ENCODE results near the gene CDKN2D. TPM values are rescaled to one million over a fixed set of nuclear protein-coding genes. Genes with fewer than 3 reads are reported as not detected.
"Not testable (repeated sequence)": the region's sequence is repeated elsewhere in the genome, so short reads cannot be mapped to it uniquely, and the experiment has no call there.

CDKN2D gene
- total RNA-seq, 1 donor: 19.7 TPM

- DNase-seq (ENCODE audit: low read depth in 2 of 3, low spot score in 2 of 3): no peak
These were observed 13.3 kb upstream of the CDKN2D start for GRCh38 chr19:10582091-10582490.

GRCh38 chr19:10580979-10581631 is 12.3 kb upstream of the CDKN2D start:
- peak; percentile 75 to 95 (median 88) for DNase-seq (ENCODE audit: low read depth in 2 of 3, low spot score in 2 of 3)

- no peak for DNase-seq (ENCODE audit: low read depth in 2 of 3, low spot score in 2 of 3)
These were observed 9.2 kb upstream of the CDKN2D start for GRCh38 chr19:10577951-10578350.

- DNase-seq (ENCODE audit: low read depth in 2 of 3, low spot score in 2 of 3): no peak
These were observed 6.4 kb upstream of the CDKN2D start for GRCh38 chr19:10575011-10575716.

DNA sequence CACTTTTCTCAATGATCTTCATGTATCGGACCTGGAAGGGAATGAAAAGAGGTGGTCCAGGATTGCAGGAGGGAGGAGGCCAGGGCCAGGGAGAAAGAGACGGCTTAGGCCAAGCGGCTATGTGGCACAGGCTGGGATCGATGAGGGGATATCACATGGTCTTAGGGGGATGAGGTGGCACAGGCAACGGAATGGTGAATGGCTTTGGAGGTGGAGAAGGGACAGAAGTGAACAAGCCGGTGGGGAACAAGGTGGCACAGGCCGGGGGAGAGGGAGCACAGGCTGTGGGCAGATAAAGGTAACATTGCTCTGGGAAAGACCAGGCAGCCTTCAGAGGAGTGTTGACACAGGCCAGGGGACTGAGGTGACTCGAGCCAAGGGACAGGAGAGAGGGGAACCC is 5.7 kb upstream of the CDKN2D start:
- DNase-seq (ENCODE audit: low read depth in 2 of 3, low spot score in 2 of 3): no peak

DNA sequence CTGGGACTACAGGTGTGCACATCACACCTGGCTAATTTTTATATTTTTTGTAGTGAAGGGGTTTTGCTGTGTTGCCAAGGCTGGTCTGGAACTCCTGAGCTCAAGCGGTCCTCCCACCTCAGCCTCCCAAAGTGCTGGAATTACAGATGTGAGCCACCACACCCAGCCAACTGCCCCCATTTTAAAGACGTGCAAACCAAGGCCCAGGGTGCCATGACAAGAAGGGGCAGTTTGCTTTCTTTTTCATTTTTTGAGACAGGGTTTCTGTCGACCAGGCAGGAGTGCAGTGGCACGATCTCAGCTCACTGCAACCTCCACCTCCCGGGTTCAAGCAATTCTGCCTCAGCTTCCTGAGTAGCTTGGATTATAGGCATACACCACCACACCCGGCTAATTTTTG is 5.0 kb upstream of the CDKN2D start:
- DNase-seq (ENCODE audit: low read depth in 2 of 3, low spot score in 2 of 3): not testable (repeated sequence)

GRCh38 chr19:10568062-10568825 is 535 bp downstream of the CDKN2D start:
- DNase-seq (ENCODE audit: low read depth in 2 of 3, low spot score in 2 of 3): peak in 1 of 3 donors; percentile 22

- no peak for DNase-seq (ENCODE audit: low read depth in 2 of 3, low spot score in 2 of 3)
These were observed 1.1 kb downstream of the CDKN2D start for GRCh38 chr19:10567656-10568055.

GRCh38 chr19:10566658-10567410 is 1.9 kb downstream of the CDKN2D start:
- DNase-seq (ENCODE audit: low read depth in 2 of 3, low spot score in 2 of 3): peak in 1 of 3 donors; percentile 52

DNA sequence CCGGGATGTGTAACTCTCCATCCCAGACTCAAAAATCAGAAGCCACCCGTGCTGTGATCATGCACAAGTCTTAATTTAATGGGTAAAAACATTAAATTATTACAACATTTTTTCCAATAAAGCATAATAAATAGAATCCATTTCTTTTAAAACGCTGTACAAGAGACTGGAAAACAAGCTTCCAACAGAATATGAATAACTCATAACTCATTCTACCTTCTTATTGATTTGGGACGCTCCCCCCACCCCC is 2.4 kb downstream of the CDKN2D start:
- DNase-seq (ENCODE audit: low read depth in 2 of 3, low spot score in 2 of 3): no peak

- peak; percentile 97 to 99 (median 99) for DNase-seq (ENCODE audit: low read depth in 2 of 3, low spot score in 2 of 3)
These were observed 3.0 kb downstream of the CDKN2D start, which contains the start of gene KRI1 for GRCh38 chr19:10565567-10566407. KRI1 (minus strand) TSS chr19:10566010; CDS start chr19:10565999, 11 bp downstream.

- DNase-seq (ENCODE audit: low read depth in 2 of 3, low spot score in 2 of 3): peak in 2 of 3 donors; percentile 72 to 82
These were observed 3.7 kb downstream of the CDKN2D start for GRCh38 chr19:10565028-10565566.

DNA sequence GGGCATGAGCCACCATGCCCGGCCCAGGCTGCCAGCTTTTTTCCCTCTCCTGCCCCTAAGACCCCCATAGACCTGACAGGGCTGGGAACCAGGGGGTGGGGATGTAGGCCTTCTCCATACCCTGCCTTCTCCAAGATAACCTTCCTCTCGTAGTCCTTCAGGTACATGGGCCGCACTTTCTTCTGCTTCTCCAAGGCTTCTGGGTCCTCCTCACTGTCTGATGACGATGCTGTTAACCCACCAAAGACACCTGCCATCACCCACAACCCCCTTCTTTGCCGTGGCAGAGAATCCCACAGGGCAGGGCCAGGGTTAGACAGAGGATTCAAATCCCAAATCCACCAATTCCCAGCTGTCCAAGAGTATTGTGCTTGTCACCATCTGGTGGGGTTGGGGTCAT is 6.2 kb downstream of the CDKN2D start:
- DNase-seq (ENCODE audit: low read depth in 2 of 3, low spot score in 2 of 3): no peak

DNA sequence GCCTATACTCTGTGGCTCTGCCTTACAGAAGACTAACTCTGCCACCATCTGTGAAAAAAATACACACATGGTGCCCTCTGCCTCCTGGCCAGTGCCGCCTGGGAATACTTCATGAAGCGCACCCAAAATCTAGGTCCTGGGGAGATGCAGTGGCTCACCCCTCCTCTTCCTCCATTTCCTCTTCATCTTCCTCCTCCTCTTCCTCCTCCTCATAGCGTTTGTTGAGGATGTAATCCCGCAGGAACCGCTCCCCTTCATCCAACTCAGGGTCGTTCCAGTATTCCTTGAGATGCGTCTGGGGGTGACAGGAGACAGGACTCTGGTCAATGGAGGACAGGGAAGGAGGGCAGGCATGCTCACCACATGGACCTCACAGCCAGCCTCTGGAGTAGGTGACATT is 8.6 kb downstream of the CDKN2D start:
- no peak for DNase-seq (ENCODE audit: low read depth in 2 of 3, low spot score in 2 of 3)

DNA sequence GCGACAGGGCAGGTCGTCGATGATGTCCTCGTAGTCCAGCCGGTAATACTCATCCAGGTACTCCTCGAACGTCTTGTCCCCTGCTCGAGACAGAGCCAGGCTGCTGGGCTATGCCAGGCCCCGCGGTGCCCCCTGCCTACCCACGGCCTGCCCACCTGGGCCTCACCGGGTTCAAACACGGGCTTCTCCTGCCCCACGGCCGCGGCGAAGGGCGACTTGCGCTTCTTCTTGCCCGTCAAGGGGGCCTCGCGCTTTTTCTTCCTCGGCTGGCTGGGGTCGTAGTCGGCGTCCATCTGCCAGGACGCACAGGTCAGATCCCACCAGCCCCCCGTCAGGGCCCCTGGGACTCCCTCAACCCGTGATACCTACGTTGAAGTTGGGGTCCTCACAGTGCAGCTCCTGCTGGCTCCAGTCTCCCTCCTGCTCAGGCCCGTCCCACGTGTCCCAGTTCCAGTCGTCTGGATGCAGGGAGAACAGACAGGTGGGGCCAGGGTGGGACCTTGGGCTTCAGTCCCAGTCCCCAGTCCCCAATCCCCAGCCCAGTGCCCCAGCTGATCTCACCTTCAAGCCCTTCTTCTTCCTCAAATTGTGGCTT is 11.1 kb downstream of the CDKN2D start:
- no peak for DNase-seq (ENCODE audit: low read depth in 2 of 3, low spot score in 2 of 3)

GRCh38 chr19:10555610-10555973 is 13.2 kb downstream of the CDKN2D start:
- DNase-seq (ENCODE audit: low read depth in 2 of 3, low spot score in 2 of 3): no peak

DNA sequence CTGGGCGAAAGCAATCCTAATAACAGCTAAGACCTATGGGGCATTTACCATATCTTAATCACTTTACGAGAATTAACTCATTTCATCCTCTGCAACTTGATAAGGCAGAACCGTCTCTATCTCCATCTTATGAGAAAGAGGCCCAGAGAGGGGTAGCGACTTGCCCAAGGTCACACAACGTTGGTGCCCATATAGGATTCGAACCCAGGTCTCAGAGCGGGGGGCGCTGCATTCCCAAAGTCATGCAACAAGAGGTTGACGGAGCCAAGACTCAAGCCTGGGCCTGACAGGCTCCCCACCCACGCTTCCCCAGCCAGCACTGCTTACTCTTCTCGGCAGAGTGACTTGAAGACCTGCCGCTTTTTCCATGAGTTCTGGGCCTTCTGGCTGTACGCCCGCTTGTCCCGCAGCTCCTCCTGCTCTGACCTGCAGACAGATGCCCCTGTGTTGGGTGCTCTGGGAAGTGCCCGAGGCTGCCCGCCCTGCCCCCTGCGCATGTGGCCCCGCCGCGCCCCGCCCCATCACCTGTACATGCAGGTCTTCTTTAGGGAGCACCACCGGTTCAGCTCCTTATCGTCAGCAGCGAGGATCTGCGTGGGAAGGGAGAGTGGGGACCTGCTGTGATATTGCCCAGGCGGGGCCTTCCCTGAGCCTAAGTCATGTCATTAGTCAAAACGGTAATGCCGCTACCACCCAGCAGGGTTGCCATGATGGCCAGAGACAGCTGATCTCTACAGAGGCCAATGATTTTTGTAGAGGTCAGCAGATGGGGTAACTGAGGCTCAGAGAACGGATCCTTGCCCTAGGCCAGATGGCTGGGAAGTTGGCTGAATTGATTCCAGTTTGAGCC is 13.8 kb downstream of the CDKN2D start:
- DNase-seq (ENCODE audit: low read depth in 2 of 3, low spot score in 2 of 3): peak in 1 of 3 donors; percentile 21

- DNase-seq (ENCODE audit: low read depth in 2 of 3, low spot score in 2 of 3): peak in 2 of 3 donors; percentile 95 to 99
These were observed 14.8 kb downstream of the CDKN2D start for GRCh38 chr19:10553943-10554381.

All from hematopoietic multipotent progenitor cell (in vitro differentiated cells).